CD14-positive monocyte (primary cell): ENCODE results near the gene STOML3. TPM values are rescaled to one million over a fixed set of nuclear protein-coding genes. Genes with fewer than 3 reads are reported as not detected.

Experiments used
- DNase-seq, 3 donors: peaks; one replicate each; pipeline ENCODE4 v3.0.0-alpha.2; 2011 to 2022
- H2AFZ ChIP-seq: 2 replicates; pipeline ENCODE4 v1.6.0; 2012; ENCODE audit warnings: mild to moderate bottlenecking, low read depth, low read length, inconsistent platforms; ENCODE audit not compliant: insufficient read depth, poor library complexity, severe bottlenecking
- H3K27ac ChIP-seq, 2 donors: 1 replicate in 1 of 2; 2 replicates in 1 of 2; pipeline ENCODE4 v1.5.1; 2012 to 2013; ENCODE audit warnings: low read length in 2 of 2, control low read depth in 1 of 2, inconsistent platforms in 1 of 2, low read depth in 1 of 2, mild to moderate bottlenecking in 1 of 2
- H3K27me3 ChIP-seq, 2 donors: one replicate each; pipeline versions ENCODE4 v1.6.0 to v1.6.1; 2011 to 2013; ENCODE audit warnings: low read length in 2 of 2; ENCODE audit not compliant: control insufficient read depth in 2 of 2, insufficient read depth in 2 of 2
- H3K36me3 ChIP-seq, 2 donors: replicated peaks in 1 of 2; 1 replicate in 1 of 2; 2 replicates in 1 of 2; pipeline versions ENCODE4 v1.5.1 to v1.6.1; 2012 to 2013; ENCODE audit warnings: low read length in 2 of 2, control low read depth in 1 of 2, inconsistent platforms in 1 of 2, mild to moderate bottlenecking in 1 of 2; ENCODE audit not compliant: insufficient read depth in 2 of 2, control insufficient read depth in 1 of 2
- H3K4me1 ChIP-seq, 2 donors: 1 replicate in 1 of 2; 2 replicates in 1 of 2; pipeline versions ENCODE4 v1.5.1 to v1.6.1; 2012 to 2013; ENCODE audit warnings: low read length in 2 of 2, control low read depth in 1 of 2, inconsistent platforms in 1 of 2, mild to moderate bottlenecking in 1 of 2, moderate library complexity in 1 of 2; ENCODE audit not compliant: insufficient read depth in 2 of 2, control insufficient read depth in 1 of 2
- H3K4me2 ChIP-seq: replicated peaks from 2 replicates; pipeline ENCODE3; 2012; ENCODE audit warnings: low read length, moderate library complexity, mild to moderate bottlenecking; ENCODE audit not compliant: poor library complexity, severe bottlenecking; ENCODE audit errors: extremely low read depth
- H3K4me3 ChIP-seq, 3 experiments: fragments of 200-600 bp in 1 of 3; sonication (generic) in 1 of 3; replicated peaks in 1 of 3; 1 replicate in 2 of 3; 2 replicates in 1 of 3; pipeline ENCODE4 v1.5.1; 2011 to 2013; ENCODE audit warnings: low read length in 3 of 3, mild to moderate bottlenecking in 3 of 3, control low read depth in 2 of 3, low read depth in 2 of 3, inconsistent platforms in 1 of 3, moderate library complexity in 1 of 3
- H3K79me2 ChIP-seq: 2 replicates; pipeline ENCODE4 v1.6.0; 2012; ENCODE audit warnings: mild to moderate bottlenecking, control low read depth, inconsistent platforms, low read length, moderate library complexity; ENCODE audit not compliant: insufficient read depth
- H3K9ac ChIP-seq: 2 replicates; pipeline ENCODE4 v1.6.0; 2017; ENCODE audit warnings: low read length, mild to moderate bottlenecking; ENCODE audit not compliant: insufficient read depth, poor library complexity, severe bottlenecking
- H3K9me3 ChIP-seq, 2 donors: replicated peaks in 1 of 2; 1 replicate in 1 of 2; 2 replicates in 1 of 2; pipeline versions ENCODE4 v1.5.1 to v1.6.1; 2012 to 2013; ENCODE audit warnings: low read length in 2 of 2, control low read depth in 1 of 2; ENCODE audit not compliant: control insufficient read depth in 1 of 2, insufficient read depth in 1 of 2
- H4K20me1 ChIP-seq: 2 replicates; pipeline ENCODE4 v1.6.0; 2012; ENCODE audit warnings: mild to moderate bottlenecking, low read length, control low read depth, moderate library complexity; ENCODE audit not compliant: insufficient read depth
- H3K27ac Mint-ChIP-seq, 7 donors: one replicate each; pipeline ENCODE4 v1.8.0; 2020; ENCODE audit warnings: mild to moderate bottlenecking in 7 of 7, mixed read lengths in 7 of 7, moderate library complexity in 6 of 7, inconsistent platforms in 2 of 7
- H3K27me3 Mint-ChIP-seq, 3 donors: one replicate each; pipeline ENCODE4 v1.8.0; 2021 to 2022; ENCODE audit warnings: low read depth in 3 of 3, mild to moderate bottlenecking in 3 of 3, mixed read lengths in 3 of 3, moderate library complexity in 3 of 3, inconsistent platforms in 1 of 3
- H3K36me3 Mint-ChIP-seq, 2 donors: one replicate each; pipeline ENCODE4 v1.8.0; 2020; ENCODE audit warnings: mixed read lengths in 2 of 2, inconsistent platforms in 1 of 2, mild to moderate bottlenecking in 1 of 2
- H3K4me1 Mint-ChIP-seq: one replicate; pipeline ENCODE4 v1.8.0; 2020; ENCODE audit warnings: mild to moderate bottlenecking, mixed read lengths
- H3K4me3 Mint-ChIP-seq, 2 donors: one replicate each; pipeline ENCODE4 v1.8.0; 2020; ENCODE audit warnings: mild to moderate bottlenecking in 2 of 2, mixed read lengths in 2 of 2, moderate library complexity in 1 of 2
- H3K9me3 Mint-ChIP-seq, 7 donors: one replicate each; pipeline ENCODE4 v1.8.0; 2020 to 2022; ENCODE audit warnings: mixed read lengths in 7 of 7, mild to moderate bottlenecking in 6 of 7, moderate library complexity in 6 of 7, inconsistent platforms in 2 of 7
- WGBS: methylation state at CpG from one replicate; pipeline ENCODE4 v1.1.5; 2013; ENCODE audit warnings: missing lambda C conversion rate; ENCODE audit not compliant: insufficient coverage; 5-methylcytosine and 5-hydroxymethylcytosine counted together
- intact Hi-C, 2 donors: fragments of 100-400 bp; cut with micrococcal nuclease; formaldehyde crosslinking; loops; one replicate each; pipeline versions ENCODE4 v1.15.0 to v1.15.1; 2023
- polyA plus RNA-seq, 3 donors: library from polyadenylated mRNA; depleted of rRNA in 1 of 3; unstranded in 2 of 3; stranded (reverse) in 1 of 3; fragments of 300-500 nt in 2 of 3; fragments of >200 nt in 1 of 3; fragmentation: Illumina TruSeq in 2 of 3; gene quantifications; 1 replicate in 2 of 3; 2 replicates in 1 of 3; pipeline ENCODE4 v1.2.3, GENCODE V29; 2012 to 2021
- TF ChIP-seq, protein P1 (sequence below): fragments of 200-600 bp; IDR thresholded peaks from one replicate; pipeline ENCODE4 v1.8.0; 2022; ENCODE audit warnings: antibody characterized with exemption, mild to moderate bottlenecking

Gene STOML3
- polyA plus RNA-seq, 3 donors: not detected

DNA sequence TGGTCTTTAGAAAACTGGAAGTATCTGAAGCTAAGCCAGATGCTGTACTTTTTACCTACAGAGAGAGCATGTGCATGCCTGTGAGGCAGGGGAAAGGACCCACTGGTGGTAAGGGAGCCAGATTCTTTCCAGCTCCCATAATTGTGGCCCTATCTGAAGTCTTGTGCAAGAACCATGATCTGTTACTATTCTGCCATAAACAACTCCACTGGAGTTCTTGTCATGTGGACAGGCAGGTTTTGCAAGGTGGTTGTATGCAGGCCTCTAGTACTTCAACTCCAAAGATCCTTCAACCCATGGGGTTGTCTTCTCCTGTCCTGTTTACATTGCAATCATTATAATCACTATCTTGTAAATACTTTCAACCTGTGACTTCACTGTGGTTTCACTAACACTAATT lies 33.1 kb upstream of the STOML3 start:
- H3K9me3 Mint-ChIP-seq: no peaks in the 10 kb centered on the region
- Histone ChIP-seq H3K27me3 (no peaks in the 10 kb centered on the region), H3K4me2 (no peak overlapping the region), H3K4me3 (no peak overlapping the region), H3K4me1 (no peaks in the 10 kb centered on the region), H3K79me2 (no peaks in the 10 kb centered on the region), H3K9ac (no peak overlapping the region), H2AFZ (no peak overlapping the region), H3K27ac (peak overlapping the region in 1 of 2 donors; percentile 15), H4K20me1 (peaks cover 6% of the 10 kb centered on the region), H3K36me3 (peaks cover 79 to 96% of the 10 kb centered on the region in 2 donors), H3K9me3 (no peaks in the 10 kb centered on the region)
- TF ChIP-seq, protein P1, sequence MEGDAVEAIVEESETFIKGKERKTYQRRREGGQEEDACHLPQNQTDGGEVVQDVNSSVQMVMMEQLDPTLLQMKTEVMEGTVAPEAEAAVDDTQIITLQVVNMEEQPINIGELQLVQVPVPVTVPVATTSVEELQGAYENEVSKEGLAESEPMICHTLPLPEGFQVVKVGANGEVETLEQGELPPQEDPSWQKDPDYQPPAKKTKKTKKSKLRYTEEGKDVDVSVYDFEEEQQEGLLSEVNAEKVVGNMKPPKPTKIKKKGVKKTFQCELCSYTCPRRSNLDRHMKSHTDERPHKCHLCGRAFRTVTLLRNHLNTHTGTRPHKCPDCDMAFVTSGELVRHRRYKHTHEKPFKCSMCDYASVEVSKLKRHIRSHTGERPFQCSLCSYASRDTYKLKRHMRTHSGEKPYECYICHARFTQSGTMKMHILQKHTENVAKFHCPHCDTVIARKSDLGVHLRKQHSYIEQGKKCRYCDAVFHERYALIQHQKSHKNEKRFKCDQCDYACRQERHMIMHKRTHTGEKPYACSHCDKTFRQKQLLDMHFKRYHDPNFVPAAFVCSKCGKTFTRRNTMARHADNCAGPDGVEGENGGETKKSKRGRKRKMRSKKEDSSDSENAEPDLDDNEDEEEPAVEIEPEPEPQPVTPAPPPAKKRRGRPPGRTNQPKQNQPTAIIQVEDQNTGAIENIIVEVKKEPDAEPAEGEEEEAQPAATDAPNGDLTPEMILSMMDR: no peak
- intact Hi-C loops: no loop called here
- peak overlapping the region in 1 of 7 donors; percentile 44 for H3K27ac Mint-ChIP-seq
- H3K27me3 Mint-ChIP-seq: no peaks in the 10 kb centered on the region
- no peak overlapping the region for H3K4me3 Mint-ChIP-seq
- no peaks in the 10 kb centered on the region for H3K4me1 Mint-ChIP-seq
- no peak for DNase-seq
- H3K36me3 Mint-ChIP-seq: peaks cover 73 to 91% of the 10 kb centered on the region in 2 donors

DNA sequence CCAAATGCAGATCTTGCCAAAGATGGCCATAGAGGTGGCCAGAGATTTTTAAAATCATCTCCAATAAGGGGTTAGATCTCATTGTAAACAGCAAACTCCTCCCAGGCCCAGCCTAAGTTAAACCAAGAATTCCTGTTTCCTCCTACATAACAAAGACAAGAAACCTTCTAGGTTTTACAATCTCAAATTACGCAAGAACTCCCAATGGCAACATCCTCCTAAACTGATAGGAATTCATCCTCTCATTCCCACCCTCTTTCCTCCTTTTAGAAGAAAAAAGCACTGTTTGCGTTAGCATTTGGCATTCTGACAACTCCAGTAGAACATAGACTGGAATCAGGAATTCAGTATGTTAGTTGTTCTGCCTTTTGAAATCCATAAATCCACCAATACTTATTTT lies 32.7 kb upstream of the STOML3 start:
- no peak for DNase-seq
- no peaks in the 10 kb centered on the region for H3K27me3 Mint-ChIP-seq
- H3K4me2 ChIP-seq: no peak overlapping the region
- peak overlapping the region in 1 of 7 donors; percentile 60 for H3K27ac Mint-ChIP-seq
- no peak overlapping the region for H2AFZ ChIP-seq
- TF ChIP-seq, protein P1: no peak
- no peaks in the 10 kb centered on the region for H3K9me3 ChIP-seq
- peak overlapping the region in 1 of 2 donors; percentile 15 for H3K27ac ChIP-seq
- peaks cover 79 to 96% of the 10 kb centered on the region in 2 donors for H3K36me3 ChIP-seq
- H3K79me2 ChIP-seq: no peaks in the 10 kb centered on the region
- H3K9me3 Mint-ChIP-seq: no peaks in the 10 kb centered on the region
- H3K4me3 ChIP-seq: no peak overlapping the region
- intact Hi-C loops: no loop called here
- H3K36me3 Mint-ChIP-seq: peaks cover 75 to 93% of the 10 kb centered on the region in 2 donors
- no peaks in the 10 kb centered on the region for H3K4me1 ChIP-seq
- no peak overlapping the region for H3K4me3 Mint-ChIP-seq
- no CpG with 5 or more reads among the region's 2 CpGs for WGBS
- peaks cover 6% of the 10 kb centered on the region for H4K20me1 ChIP-seq
- no peak overlapping the region for H3K9ac ChIP-seq
- H3K27me3 ChIP-seq: no peaks in the 10 kb centered on the region
- no peaks in the 10 kb centered on the region for H3K4me1 Mint-ChIP-seq
